Fibroblast of lung (primary cell): ENCODE measurements around the gene IL3.

Experiments
- EZH2 ChIP-seq: IDR thresholded peaks from 2 replicates; pipeline ENCODE4 v1.5.1; 2012; ENCODE audit warnings: low read length, control low read depth, mild to moderate bottlenecking; ENCODE audit errors: missing control alignments
- TF ChIP-seq, protein P1 (sequence below), 2 donors: IDR thresholded peaks in 1 of 2; conservative IDR thresholded peaks in 1 of 2; 1 replicate in 1 of 2; 2 replicates in 1 of 2; pipeline ENCODE4 v1.5.1; 2011 to 2012; ENCODE audit warnings: low read length in 2 of 2, control low read depth in 1 of 2, inconsistent platforms in 1 of 2, low read depth in 1 of 2, mild to moderate bottlenecking in 1 of 2

GRCh38 chr5:132082329-132083023 is 22.0 kb downstream of the IL3 start:
- TF ChIP-seq, protein P1, sequence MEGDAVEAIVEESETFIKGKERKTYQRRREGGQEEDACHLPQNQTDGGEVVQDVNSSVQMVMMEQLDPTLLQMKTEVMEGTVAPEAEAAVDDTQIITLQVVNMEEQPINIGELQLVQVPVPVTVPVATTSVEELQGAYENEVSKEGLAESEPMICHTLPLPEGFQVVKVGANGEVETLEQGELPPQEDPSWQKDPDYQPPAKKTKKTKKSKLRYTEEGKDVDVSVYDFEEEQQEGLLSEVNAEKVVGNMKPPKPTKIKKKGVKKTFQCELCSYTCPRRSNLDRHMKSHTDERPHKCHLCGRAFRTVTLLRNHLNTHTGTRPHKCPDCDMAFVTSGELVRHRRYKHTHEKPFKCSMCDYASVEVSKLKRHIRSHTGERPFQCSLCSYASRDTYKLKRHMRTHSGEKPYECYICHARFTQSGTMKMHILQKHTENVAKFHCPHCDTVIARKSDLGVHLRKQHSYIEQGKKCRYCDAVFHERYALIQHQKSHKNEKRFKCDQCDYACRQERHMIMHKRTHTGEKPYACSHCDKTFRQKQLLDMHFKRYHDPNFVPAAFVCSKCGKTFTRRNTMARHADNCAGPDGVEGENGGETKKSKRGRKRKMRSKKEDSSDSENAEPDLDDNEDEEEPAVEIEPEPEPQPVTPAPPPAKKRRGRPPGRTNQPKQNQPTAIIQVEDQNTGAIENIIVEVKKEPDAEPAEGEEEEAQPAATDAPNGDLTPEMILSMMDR (conservative IDR thresholded peaks at IDR 0.05 in 1 of 2, IDR thresholded peaks at IDR 0.05 in 1 of 2; ENCODE audit: low read depth in 1 of 2, low read length in 2 of 2), result no peak
- no peak for TF ChIP-seq EZH2
